ENCODE measurements around the gene AKIP1. TPM values are rescaled to one million over a fixed set of nuclear protein-coding genes. Genes with fewer than 3 reads are reported as not detected.

Gene AKIP1
- total RNA-seq, 1 experiment from 2014 or later = 30.3 TPM

DNA sequence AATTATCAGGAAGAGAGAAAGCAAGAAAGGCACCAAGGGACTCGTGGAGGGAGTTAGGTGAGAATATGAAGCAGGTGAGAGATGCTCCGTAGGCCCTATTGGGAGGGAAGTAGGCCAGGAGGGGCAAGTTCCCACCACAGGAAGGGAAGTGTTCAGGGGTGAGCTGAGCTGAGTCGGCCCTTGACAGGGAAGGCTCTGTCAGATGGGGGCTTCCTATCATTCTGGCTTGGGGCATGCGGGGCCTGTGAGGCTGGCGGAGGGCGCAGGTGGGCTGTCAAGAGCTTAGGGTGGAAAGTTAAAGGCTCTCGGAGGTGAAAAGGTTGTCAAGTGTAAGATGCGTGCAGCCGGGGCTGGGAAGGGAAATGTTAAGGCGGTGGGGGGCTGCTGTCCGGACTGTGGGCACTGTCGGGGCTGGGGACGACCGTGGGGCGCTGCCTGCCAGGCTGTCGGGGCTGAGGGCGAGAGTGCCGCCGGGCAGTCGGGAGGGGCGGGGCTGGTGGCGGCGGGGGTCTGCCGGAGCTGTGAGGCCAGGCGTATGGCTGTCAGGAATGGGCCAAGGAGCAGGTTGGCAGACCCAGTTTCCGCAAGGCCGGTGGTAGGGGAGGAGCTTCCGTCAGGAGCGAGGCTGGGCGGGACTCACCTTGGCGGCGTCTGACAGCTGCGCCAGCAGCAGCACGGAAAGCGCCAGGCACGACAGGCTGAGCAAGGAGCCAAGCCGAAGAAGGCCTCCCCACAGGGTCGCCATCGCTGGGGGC is 52.8 kb downstream of the AKIP1 start:
- intact Hi-C loops (cut with micrococcal nuclease) = loop anchor here (5.0 kb wide), 2 partner anchors 174 to 276 kb away; no protein-coding TSS in a partner anchor

More for the DNA sequence above, 52.8 kb downstream of the AKIP1 start:
- no peaks in the 10 kb centered on the region for H3K9me3 ChIP-seq (ENCODE audit: control insufficient read depth in 1 of 2, insufficient read depth in 1 of 2, low read depth in 1 of 2, low read length in 2 of 2)
- H3K79me2 ChIP-seq (ENCODE audit: insufficient read depth, low read length) = peaks cover 41% of the 10 kb centered on the region
- RAD21 ChIA-PET (ENCODE audit: low non-redundant PET in 1 of 2, low total read pairs in 2 of 2, uncharacterized antibody in 2 of 2, unreplicated experiment in 2 of 2) = interaction anchor here in 1 of 2 experiments (1.3 kb wide), 1 partner anchor 264 kb away, joined by 4 read pairs; no protein-coding TSS in a partner anchor
- ATAC-seq (peak; percentile 78), DNase-seq (ENCODE audit: low read depth, low spot score) (peak; percentile 72)
- no TSS peak for BruUV-seq (replicated peaks)
- H2AFZ ChIP-seq (ENCODE audit: low read depth, low read length, poor library complexity, severe bottlenecking) = no peak overlapping the region
- H3K27me3 ChIP-seq (ENCODE audit: insufficient read depth, low read length) = no peaks in the 10 kb centered on the region
- H3K4me1 ChIP-seq (ENCODE audit: control insufficient read depth in 1 of 2, insufficient read depth in 2 of 2, low read length in 2 of 2) = peaks cover 10 to 25% of the 10 kb centered on the region in 2 experiments
- H3K4me2 ChIP-seq (ENCODE audit: low read length) = peak overlapping the region; percentile 84
- POLR2A ChIA-PET = interaction anchor here (0.6 to 1.5 kb wide), 5 partner anchors 15 to 786 kb away, joined by 3 read pairs; no protein-coding TSS in a partner anchor
- no peaks in the 10 kb centered on the region for H3K36me3 ChIP-seq (ENCODE audit: control insufficient read depth in 1 of 2, insufficient read depth in 2 of 2, low read length in 2 of 2)
- TF ChIP-seq, protein P1, sequence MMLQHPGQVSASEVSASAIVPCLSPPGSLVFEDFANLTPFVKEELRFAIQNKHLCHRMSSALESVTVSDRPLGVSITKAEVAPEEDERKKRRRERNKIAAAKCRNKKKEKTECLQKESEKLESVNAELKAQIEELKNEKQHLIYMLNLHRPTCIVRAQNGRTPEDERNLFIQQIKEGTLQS (IDR thresholded peaks at IDR 0.05) = no peak
- TF ChIP-seq POLR2A (IDR thresholded peaks at IDR 0.05; ENCODE audit: borderline replicate concordance, extremely low read depth, insufficient read depth, insufficient read length) (no peak), POLR2AphosphoS5 (IDR thresholded peaks at IDR 0.05; ENCODE audit: low read depth, low read length) (no peak), ZNF274 (IDR thresholded peaks at IDR 0.05; ENCODE audit: low read depth, low read length) (no peak), CEBPB (IDR thresholded peaks at IDR 0.05; ENCODE audit: low read depth) (no peak), RAD21 (IDR thresholded peaks at IDR 0.05; ENCODE audit: low read depth) (no peak), EZH2phosphoT487 (IDR thresholded peaks at IDR 0.05; ENCODE audit: borderline replicate concordance) (no peak), FOSL1 (IDR thresholded peaks at IDR 0.05; ENCODE audit: low read depth) (no peak), ZFX (IDR thresholded peaks at IDR 0.05) (no peak), SP1 (IDR thresholded peaks at IDR 0.05; ENCODE audit: low read depth) (no peak)
- TF ChIP-seq, protein P2, sequence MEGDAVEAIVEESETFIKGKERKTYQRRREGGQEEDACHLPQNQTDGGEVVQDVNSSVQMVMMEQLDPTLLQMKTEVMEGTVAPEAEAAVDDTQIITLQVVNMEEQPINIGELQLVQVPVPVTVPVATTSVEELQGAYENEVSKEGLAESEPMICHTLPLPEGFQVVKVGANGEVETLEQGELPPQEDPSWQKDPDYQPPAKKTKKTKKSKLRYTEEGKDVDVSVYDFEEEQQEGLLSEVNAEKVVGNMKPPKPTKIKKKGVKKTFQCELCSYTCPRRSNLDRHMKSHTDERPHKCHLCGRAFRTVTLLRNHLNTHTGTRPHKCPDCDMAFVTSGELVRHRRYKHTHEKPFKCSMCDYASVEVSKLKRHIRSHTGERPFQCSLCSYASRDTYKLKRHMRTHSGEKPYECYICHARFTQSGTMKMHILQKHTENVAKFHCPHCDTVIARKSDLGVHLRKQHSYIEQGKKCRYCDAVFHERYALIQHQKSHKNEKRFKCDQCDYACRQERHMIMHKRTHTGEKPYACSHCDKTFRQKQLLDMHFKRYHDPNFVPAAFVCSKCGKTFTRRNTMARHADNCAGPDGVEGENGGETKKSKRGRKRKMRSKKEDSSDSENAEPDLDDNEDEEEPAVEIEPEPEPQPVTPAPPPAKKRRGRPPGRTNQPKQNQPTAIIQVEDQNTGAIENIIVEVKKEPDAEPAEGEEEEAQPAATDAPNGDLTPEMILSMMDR (IDR thresholded peaks at IDR 0.05 in 2 of 3, conservative IDR thresholded peaks at IDR 0.05 in 1 of 3; ENCODE audit: borderline replicate concordance in 1 of 3, insufficient read depth in 1 of 3, low read depth in 2 of 3, low read length in 2 of 3) = no peak
- no peaks in the 10 kb centered on the region for H3K9me2 ChIP-seq (ENCODE audit: insufficient read depth)
- peak overlapping the region; percentile 97 for H3K27ac ChIP-seq (ENCODE audit: low read depth, low read length)
- H4K20me1 ChIP-seq (ENCODE audit: insufficient read depth) = no peaks in the 10 kb centered on the region
- peak overlapping the region; percentile 93 for H3K9ac ChIP-seq (ENCODE audit: low read length)
- CTCF ChIA-PET = interaction anchor here (1.1 to 1.8 kb wide), 5 partner anchors 29 to 543 kb away, joined by 3 to 8 read pairs (median 4); no protein-coding TSS in a partner anchor
- H3K4me3 ChIP-seq (replicated peaks in 1 of 2; ENCODE audit: low read depth in 1 of 2, low read length in 2 of 2) = peak overlapping the region; percentile 85 to 88
